Ectodermal cell (in vitro differentiated cells): ENCODE measurements around the gene ABHD12.

Experiments
- H3K27ac ChIP-seq: 2 replicates; pipeline ENCODE4 v1.7.0; 2013; ENCODE audit warnings: mild to moderate bottlenecking, low read depth, low read length; ENCODE audit not compliant: insufficient read depth, poor library complexity, severe bottlenecking
- H3K27me3 ChIP-seq: 2 replicates; pipeline ENCODE4 v1.7.0; 2013; ENCODE audit warnings: mild to moderate bottlenecking, low read length; ENCODE audit not compliant: insufficient read depth, control insufficient read depth, poor library complexity, severe bottlenecking
- H3K36me3 ChIP-seq: one replicate; pipeline ENCODE4 v1.7.0; 2013; ENCODE audit warnings: low read length; ENCODE audit not compliant: control insufficient read depth, insufficient read depth
- H3K4me1 ChIP-seq: one replicate; pipeline ENCODE4 v1.7.0; 2013; ENCODE audit warnings: low read length; ENCODE audit not compliant: control insufficient read depth, insufficient read depth
- H3K4me3 ChIP-seq: 2 replicates; pipeline ENCODE4 v1.7.0; 2013; ENCODE audit warnings: low read depth, low read length, control low read depth; ENCODE audit not compliant: insufficient read depth
- H3K9me3 ChIP-seq: 2 replicates; pipeline ENCODE4 v1.7.0; 2013; ENCODE audit warnings: mild to moderate bottlenecking, low read length, moderate library complexity; ENCODE audit not compliant: control insufficient read depth
- WGBS, 2 experiments: methylation state at CpG; one replicate each; pipeline ENCODE4 v1.1.7; 2013; ENCODE audit warnings: missing lambda C conversion rate in 2 of 2; 5-methylcytosine and 5-hydroxymethylcytosine counted together

ABHD12 gene

GRCh38 chr20:25321991-25322390 lies 68.6 kb downstream of the ABHD12 start:
- WGBS, 2 experiments = 94 to 97% methylated on average over 3 of the region's 4 CpGs
- H3K36me3 ChIP-seq = peaks cover 3% of the 10 kb centered on the region
- H3K4me1 ChIP-seq = no peaks in the 10 kb centered on the region
- no peaks in the 10 kb centered on the region for H3K9me3 ChIP-seq
- no peak overlapping the region for H3K4me3 ChIP-seq
- H3K27ac ChIP-seq = no peak overlapping the region
- no peaks in the 10 kb centered on the region for H3K27me3 ChIP-seq

GRCh38 chr20:25321262-25321831 lies 69.3 kb downstream of the ABHD12 start:
- Histone ChIP-seq H3K4me1 (no peaks in the 10 kb centered on the region), H3K4me3 (no peak overlapping the region), H3K36me3 (peaks cover 3% of the 10 kb centered on the region), H3K27ac (no peak overlapping the region), H3K9me3 (no peaks in the 10 kb centered on the region), H3K27me3 (no peaks in the 10 kb centered on the region)
- WGBS, 2 experiments = 97% methylated on average over 4 to 5 of the region's 5 CpGs

DNA sequence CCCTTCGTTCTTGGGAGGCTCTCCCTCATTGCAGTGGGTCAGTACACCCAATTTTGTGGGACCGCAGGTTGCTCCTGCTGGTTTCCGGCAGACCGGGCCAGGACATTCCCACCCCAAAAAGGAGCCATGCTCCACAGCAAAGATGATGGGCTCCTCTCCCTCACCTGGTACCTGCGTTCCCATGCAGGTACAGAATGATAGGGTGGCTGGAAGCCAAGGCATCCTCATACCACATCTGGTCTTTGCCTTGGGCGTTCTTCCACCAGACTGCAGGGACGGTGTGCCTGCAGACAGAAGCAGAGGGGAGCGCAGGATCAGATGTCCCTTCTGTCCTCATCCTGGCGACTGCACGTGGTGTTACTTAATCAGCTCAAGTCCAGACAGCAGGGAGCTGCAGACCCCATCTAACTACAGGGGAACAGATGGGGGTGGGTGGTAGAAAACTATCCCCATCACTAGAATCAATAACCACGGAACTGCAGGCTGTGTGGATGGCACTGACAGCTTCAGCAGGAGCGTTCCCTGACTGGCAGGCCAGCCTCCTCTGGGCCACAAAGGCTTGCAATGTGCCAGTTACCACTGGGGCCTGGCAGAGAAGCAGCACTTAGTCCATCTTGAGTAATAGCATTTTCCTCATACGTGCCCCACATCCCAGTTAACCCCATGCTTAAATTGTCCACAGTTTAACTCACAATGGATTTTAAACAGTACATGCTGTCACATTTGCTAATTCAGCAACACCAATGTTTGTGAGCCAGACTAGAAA lies 70.4 kb downstream of the ABHD12 start:
- Histone ChIP-seq H3K36me3 (peaks cover 3% of the 10 kb centered on the region), H3K27me3 (no peaks in the 10 kb centered on the region), H3K4me3 (no peak overlapping the region), H3K9me3 (no peaks in the 10 kb centered on the region), H3K4me1 (no peaks in the 10 kb centered on the region), H3K27ac (no peak overlapping the region)
- 92 to 93% methylated on average over 13 of the region's 13 CpGs for WGBS, 2 experiments

- WGBS, 2 experiments = 92 to 93% methylated on average over 11 of the region's 11 CpGs
- no peaks in the 10 kb centered on the region for H3K27me3 ChIP-seq
- H3K4me3 ChIP-seq = no peak overlapping the region
- no peaks in the 10 kb centered on the region for H3K9me3 ChIP-seq
- no peaks in the 10 kb centered on the region for H3K4me1 ChIP-seq
- H3K27ac ChIP-seq = no peak overlapping the region
- peaks cover 3% of the 10 kb centered on the region for H3K36me3 ChIP-seq
Observed at GRCh38 chr20:25319241-25320034, 71.2 kb downstream of the ABHD12 start.

DNA sequence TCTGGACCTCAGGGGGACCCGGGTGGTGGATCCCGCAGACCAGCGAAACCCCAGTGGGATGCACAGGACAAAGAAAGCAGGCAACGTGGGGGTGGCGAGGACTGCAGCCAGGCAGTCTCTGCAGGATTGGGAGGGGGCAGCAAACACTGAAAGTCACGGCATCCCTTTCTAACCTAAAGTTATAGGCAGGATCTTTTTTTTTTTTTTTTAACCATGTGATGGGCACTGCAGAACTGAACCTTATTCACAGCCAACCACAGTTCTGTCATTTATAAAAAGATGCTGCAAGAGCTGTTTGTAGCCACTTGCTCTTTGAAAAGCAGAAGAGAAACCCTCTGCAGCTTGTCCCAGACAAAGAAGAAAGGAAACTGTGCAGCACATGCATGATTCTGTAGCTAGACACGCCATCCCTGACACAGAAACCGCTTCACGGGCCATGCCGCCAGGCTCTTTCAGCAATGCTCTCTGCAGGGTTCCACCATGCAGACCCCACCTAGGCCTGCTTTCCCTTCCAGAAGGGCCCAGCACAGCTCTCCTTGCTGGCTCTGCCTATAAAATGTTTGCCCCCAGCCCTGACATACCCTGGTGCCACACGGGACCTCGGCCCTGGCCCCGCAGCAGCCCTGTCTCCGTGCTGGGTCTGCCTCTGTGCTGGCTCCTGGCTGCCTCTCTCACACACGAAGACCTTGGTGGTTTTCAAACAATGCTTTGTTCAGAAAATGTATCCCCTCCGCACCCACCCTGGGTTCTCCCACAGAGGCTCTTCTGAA lies 72.0 kb downstream of the ABHD12 start:
- H3K4me3 ChIP-seq = no peak overlapping the region
- H3K4me1 ChIP-seq = no peaks in the 10 kb centered on the region
- H3K9me3 ChIP-seq = no peaks in the 10 kb centered on the region
- WGBS, 2 experiments = 91% methylated on average over 16 of the region's 16 CpGs
- no peaks in the 10 kb centered on the region for H3K27me3 ChIP-seq
- peaks cover under 1% of the 10 kb centered on the region for H3K36me3 ChIP-seq
- H3K27ac ChIP-seq = no peak overlapping the region

- Histone ChIP-seq H3K27ac (no peak overlapping the region), H3K4me1 (no peaks in the 10 kb centered on the region), H3K27me3 (no peaks in the 10 kb centered on the region), H3K36me3 (no peaks in the 10 kb centered on the region), H3K4me3 (no peak overlapping the region), H3K9me3 (no peaks in the 10 kb centered on the region)
- WGBS, 2 experiments = 87 to 90% methylated on average over 15 to 17 of the region's 17 CpGs
Observed at GRCh38 chr20:25317351-25318075, 73.1 kb downstream of the ABHD12 start.

GRCh38 chr20:25316506-25317190 lies 74.0 kb downstream of the ABHD12 start:
- Histone ChIP-seq H3K36me3 (no peaks in the 10 kb centered on the region), H3K4me1 (no peaks in the 10 kb centered on the region), H3K9me3 (no peaks in the 10 kb centered on the region), H3K4me3 (no peak overlapping the region), H3K27ac (no peak overlapping the region), H3K27me3 (no peaks in the 10 kb centered on the region)
- 94 to 97% methylated on average over 11 of the region's 11 CpGs for WGBS, 2 experiments

DNA sequence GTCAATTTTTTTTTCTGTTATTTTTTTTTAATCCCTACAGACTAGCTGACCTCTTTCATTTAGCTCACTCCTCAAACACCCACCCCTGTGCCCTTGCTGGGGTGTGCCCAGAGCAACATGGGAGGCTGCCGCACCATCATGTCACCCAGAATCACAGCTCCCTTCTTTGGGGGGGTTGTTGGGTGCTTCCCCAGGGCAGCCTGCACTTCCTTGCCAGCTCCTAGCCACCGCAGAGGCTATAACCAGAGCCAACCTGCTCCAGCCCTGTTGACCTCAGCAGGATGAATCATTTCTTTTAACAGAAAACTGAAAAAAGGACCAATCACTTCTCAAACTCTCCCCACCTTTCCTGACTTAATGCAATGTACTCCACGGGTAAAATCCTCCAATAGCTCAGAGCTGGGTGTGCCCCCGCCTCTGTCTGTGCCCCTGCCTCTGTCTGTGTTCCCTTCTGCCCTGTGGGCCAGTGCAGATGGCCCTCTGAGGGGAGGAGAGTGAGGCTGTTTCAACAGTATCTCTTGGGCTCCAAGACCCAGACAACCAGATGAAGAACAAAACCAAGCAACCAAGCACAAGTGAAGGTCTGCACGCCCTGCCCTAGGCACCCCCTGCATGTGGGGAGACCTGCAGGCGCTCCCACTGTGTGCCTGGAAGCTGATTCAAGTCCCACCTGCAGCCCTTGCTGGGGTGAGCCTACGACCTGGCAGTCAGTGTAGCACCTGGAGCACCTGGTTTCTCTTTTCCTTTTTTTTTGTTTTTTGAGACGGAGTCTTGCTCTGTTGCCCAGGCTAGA lies 75.0 kb downstream of the ABHD12 start:
- 94 to 95% methylated on average over 8 of the region's 8 CpGs for WGBS, 2 experiments
- Histone ChIP-seq H3K27me3 (no peaks in the 10 kb centered on the region), H3K4me1 (no peaks in the 10 kb centered on the region), H3K9me3 (no peaks in the 10 kb centered on the region), H3K27ac (no peak overlapping the region), H3K4me3 (no peak overlapping the region), H3K36me3 (no peaks in the 10 kb centered on the region)
